GM21723 (cell line): Measurements from ENCODE around the gene ULBP2.
"Not testable (repeated sequence)": the region's sequence is repeated elsewhere in the genome, so short reads cannot be mapped to it uniquely, and the experiment has no call there.

ENCODE experiments used
- ATAC-seq: cut with Tn5 transposase; IDR thresholded peaks from one replicate; pipeline ENCODE4 v1.9.1; 2021; ENCODE audit warnings: mild to moderate bottlenecking, moderate library complexity; ENCODE audit not compliant: unreplicated experiment

The ULBP2 gene

DNA sequence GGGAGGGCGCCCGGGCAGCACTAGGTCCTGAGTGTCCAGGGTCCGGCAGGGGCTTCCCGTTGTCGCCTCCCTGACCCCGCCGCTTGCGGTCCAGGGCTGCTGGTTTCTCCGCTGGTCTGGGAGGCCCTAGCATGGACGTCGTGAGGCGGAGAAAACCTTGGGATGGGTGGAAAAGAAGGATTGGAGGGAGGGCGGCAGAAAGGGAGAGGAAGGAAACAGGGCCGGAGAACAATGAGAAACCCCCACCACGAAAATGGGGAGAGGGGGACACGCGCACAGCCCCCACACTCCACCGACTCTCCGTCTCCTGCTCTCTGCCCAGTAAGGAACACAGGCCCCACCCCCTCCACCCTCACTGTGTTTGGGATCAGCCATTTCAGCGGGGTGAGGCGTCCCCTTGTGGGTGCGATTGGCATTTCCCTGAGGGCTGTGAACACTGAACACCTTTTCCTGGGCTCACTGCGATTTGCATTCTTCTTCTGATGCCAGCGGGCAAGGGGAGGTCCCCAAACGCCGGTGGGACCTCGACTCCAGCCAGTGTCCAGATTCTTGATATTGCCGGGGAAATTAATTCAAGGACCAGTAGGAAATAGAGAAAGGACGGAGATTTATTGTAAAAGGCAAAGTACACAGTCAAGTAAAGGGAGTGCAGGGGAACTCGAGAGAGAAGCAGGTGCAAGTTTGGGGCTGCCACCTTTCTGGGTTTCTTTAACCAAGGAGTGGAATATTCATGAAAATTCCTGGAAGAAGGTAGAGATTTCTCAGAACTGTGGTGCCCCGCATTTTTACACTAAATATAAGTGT, 15.6 kb upstream of the ULBP2 start:
- peak; percentile 70 for ATAC-seq

DNA sequence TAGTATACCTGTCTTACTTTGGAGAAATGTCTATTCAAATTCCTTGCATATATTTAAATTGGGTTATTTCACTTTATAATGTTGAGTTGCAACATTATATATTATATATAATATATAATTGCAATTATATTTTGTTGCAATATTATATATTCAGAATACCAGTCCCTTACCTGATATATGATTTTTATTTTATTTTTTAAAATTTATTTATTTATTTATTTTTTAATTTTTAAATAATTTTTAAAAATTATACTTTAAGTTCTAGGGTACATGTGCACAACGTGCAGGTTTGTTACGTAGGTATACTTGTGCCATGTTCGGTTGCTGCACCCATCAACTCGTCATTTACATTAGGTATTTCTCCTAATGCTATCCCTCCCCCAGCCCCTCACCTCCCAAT, 14.8 kb upstream of the ULBP2 start:
- ATAC-seq: not testable (repeated sequence)

DNA sequence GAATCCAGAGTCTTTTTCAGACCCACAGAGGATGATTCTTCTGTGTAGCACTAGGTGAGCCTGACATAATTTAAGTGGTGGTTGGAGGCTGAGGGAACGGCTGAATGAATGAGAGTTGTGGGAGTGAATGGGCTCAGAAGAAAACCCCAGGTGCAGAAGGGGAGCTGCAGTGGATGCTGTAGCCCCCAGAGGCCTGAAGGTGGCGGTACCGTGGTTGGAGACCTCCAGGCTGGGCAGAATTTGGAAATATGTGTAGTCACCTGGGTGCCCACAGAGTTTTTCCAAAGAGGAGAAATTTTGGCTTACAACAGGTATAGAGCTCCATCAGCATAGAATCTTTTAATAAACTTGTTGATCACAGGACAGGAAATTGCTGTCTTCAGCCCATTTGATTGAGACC, 12.4 kb upstream of the ULBP2 start:
- no peak for ATAC-seq

DNA sequence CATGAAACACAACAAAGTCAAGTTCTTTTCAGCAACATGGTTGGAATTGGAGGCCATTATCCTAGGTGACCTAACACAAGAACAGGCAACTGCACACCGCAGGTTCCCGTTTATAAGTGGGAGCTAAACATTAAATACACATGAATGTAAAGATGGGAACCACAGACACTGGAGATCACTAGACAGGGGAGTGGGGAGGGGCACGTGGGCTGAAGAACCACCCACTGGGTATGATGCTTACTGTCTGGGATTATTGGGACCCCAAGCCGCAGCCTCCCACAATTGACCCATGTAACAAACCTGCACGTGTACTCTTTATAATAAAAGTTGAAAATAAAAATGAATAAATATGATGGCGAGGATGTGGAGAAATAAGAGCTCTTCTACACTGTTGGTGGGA, 10.3 kb upstream of the ULBP2 start:
- ATAC-seq: no peak

DNA sequence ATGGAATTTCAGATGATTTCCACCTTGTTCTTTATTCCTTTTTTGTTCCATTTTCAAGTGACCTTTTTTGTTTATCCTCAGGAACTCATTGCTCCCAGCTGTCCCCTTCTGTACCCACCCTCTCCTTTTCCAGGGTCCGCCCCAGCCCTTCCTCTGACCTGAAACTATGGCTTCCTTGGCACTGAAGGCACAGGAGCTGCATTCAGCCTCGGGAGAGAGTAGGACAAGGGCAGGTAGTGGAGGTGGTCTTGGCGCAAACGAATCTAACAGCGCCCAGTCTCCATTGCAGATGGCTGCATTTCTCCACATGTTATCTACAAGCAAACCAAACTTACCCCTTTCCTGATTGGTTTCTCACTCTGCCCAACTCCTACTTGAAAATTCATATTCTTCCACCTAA, 8.8 kb upstream of the ULBP2 start:
- ATAC-seq: no peak

DNA sequence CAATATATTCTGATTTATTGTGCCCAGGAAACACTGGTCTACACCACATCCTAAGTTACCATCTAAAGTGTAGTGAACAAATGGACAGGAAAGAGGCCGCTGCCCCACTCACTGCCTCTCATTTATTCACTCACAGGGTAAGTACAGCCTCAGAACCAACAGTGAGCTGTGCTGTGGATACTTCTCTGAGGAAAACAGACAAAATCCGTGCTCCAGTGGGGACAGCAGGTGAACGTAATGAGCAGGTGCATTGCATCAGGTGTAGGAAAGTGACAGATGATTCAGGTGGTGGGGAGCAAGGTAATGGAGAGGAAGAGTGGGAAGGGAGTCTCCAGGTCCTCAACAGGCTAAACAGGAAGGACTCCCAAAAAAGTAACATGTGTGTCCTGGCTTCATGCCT, 8.4 kb upstream of the ULBP2 start:
- ATAC-seq: no peak

DNA sequence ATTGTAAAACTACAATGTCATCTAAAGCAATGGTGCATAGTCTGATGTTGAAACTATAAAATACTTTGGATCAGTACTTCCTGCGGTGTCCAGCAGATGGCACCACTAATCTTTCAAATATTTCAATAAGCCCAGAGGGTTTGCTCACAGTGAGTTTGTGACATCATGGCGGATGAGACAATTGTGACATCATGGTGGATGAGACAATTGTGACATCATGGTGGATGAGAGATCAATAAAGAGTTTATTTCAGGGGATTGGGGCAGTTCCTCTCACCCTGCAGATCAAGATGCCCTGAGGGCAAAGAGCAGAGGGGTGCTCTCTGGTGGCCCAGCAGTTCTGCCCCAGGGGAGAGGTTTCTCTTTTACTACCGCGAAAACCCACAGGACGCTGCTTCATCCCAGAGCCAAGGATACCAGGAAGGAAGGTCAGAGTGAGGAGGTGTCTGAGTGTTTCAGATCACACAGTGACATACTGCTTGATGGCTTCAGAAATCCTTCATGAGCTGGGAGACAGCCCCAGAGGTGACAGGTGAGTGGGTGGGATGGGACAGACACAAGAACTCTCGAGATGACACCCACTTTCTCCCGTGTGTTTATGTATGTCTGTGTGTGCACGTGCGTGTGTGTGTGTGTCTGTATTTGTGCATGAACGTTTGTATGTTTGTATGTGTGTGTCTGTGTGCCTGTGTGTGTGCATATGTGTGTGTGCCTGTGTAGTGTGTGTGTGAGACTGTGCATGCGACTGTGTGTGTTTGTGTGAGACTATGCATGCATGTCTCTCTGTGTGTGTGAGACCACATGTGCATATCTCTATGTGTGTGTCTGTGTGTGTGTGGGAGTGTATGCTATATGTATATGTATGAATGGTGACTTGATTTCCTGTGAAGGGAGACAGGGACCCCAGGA, 7.3 kb upstream of the ULBP2 start:
- ATAC-seq: no peak

DNA sequence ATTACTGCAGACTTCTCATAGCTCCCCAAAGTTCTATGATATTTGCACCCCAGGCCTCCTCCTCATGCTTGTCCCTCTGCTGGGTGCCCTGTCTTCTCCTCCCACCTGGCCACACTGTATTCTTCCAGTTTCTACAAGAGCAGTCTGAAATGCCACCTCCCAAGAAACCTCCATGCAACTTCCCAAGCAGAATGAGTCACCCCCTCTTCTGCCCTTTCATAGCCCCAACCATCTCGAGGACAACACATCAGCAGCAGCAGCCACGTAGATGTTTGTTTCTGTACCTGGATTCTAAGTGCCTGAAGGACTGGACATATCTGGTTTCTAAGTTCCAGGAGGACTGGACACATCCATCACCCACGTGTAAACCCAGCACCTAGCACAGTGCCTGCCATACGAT, 6.6 kb upstream of the ULBP2 start:
- ATAC-seq: no peak

DNA sequence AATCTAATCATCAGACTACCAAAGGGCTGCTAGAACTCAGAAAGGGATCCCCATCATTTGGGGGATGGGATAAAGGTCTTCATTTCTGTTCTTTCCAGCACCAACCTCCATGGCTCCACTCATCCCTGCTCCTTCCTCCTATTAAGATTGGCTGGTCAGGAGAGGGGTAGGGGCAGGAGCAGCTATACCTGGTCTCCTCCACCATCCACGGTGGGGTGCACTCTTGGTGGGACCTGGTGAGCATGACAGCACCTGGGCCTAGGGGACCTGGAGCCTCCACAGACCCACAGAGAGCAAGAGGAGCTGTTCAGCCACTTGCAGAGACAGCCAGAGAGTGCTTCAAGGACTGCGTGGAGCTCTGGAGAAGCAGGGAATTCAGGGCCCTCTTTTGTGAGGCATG, 6.1 kb upstream of the ULBP2 start:
- ATAC-seq: no peak

DNA sequence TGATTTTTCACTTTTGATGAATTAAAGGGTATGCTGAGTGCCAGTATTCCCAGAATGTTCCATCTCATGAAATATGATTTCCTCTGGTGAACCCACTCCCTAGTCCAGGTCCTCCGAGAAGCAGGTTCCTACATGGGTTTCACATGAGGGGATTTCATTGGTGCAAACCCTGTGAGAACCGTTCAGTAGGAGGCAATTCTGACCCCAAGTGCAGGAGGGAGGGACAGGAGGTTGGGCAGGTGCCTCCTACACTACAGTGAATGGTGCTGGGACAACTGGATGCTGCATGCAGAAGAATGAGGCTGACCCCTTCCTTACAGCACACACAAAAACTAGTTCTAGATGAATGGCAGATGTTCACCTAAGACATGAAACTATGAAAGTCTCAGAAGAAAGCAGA, 5.1 kb upstream of the ULBP2 start:
- ATAC-seq: no peak

DNA sequence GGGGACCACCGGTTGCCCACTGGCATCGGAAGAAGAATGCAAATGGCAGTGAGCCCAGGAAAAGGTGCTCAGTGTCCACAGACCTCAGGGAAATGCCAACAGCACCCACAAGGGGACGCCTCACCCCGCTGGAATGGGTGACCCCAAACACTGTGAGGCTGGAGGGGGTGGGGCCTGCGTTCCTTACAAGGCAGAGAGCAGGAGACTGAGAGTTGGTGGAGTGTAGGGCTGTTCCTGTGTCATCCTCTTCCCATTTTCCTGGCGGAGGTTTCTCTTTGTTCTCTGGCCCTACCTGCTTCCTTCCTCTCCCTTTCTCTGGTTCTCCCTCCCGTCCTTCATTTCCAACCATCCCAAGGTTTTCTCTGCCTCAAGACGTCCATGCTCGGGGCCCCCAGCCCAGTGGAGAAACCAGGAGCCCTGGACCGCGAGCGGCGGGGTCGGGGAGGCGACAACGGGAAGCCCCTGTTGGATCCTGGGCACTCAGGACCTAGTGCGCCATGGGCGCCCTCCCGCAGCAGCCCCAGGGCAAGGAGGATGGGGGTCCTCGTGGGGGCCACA, 3.7 kb upstream of the ULBP2 start:
- ATAC-seq: not testable (repeated sequence)

DNA sequence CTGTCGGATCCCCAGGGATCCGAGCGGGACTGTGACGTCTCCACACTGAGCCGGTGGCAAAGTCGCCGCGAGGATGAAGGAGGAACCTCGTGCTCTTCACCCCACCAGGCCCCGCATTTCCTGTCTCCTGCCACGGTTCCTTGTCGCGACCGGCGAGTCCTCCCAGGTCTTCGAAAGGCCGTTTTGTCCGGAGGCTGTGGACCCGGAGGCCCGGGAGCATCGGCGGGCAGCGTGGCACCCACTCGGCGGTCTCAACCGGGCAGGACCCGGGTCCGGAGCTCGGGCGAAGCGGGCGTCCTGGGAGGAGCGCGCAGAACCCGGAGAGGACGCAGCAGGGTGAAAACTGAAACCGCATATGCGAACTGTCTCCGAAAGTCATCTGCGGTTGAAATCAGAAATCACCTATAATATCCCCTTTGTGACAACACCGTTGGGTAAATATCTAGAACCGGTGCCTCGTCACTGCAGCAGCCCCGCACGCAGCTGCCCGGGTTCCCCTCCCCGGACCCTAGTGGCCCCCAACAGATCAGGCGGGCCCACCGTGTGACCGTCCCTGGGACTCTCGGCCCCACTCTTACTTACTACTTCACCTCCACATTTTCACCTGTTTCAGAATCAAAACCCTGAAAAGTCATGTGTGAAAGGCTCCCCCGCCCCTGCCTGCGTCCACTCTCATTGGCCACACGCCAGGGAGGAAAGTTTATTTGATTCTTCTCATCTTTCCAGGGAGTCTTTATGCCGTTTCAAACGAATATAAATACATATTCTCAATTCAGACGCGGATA, 3.1 kb upstream of the ULBP2 start:
- peak; percentile 83 for ATAC-seq

DNA sequence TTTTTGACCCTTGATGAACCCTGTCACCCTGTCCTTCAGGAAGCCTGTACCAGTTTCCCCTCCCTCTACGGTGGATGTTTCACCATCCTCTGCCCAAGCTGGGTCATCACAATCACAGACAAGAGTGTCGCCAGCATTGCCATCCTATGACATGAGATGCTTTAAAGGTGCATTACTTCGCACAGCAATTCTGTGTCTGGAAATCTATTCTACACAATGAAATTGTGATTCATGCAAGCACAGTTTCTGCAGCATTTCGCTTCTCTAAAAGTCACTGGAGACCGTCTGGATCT, 2.5 kb upstream of the ULBP2 start:
- ATAC-seq: no peak

DNA sequence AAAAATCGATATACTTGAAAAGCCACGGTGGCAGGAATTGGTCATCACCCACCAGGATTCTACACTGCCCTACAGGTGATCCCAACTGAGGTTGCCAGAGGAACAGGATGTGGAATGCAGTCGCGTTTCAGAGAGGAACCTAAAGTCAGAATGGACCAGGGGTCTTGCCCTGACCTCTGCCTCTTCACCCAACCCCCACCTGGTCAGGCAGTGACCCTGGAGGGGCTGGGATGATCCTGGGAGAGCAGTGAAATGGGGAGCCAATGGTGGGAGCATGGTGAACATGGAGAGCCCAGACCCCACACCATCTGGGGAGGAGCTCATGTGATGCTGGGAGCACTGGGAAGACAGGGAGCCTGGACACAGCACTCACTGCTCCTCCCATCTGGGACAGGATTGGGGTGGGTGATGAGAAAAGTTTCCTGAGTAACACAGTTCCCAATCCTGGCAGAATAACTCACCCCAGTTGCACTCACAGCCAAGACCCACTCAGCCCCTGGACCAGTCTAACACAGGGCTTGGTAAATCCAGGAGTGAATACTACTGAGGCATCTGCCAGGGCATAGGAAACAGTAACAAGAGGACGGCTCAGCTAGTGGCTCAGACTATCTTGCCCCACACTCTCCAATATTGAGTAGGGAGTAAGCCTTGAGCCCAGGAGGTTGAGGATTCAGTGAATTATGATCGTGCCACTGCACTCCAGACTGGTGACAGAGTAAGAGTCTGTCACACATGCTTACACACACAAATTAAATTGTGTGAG, 1.7 kb upstream of the ULBP2 start:
- ATAC-seq: no peak

DNA sequence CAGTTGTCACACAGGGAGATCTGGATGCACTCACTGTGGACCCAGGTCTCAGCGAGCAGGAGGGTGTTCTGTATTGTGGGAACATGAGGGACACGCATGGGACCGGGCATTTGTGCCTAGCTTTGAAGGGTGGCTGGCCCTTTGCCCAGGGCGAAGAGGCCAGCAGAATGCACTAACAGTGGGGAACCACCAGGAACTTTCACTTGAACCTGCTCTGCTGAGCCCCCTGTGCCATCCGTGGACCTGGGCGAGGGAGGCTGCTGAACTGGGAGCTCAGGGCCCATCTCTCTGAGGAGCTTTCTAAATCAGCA, 1.2 kb upstream of the ULBP2 start:
- no peak for ATAC-seq

DNA sequence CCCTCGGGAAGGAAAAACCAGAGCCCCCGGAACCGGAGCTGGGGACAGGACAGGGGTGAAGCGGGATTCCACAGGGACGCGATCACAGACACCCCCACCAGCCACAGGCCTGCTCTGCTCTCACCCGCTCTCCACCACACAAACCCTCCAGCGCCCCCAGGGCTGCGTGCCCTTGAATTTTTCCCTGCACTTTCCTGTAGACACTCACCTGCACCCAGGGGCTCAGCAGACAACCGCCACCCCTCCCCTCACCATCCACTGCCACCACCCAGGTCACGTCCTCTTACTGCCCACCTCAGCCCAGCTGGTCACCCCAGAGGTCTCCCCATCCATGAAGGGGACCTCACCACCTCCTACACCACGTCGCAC, 631 bp downstream of the ULBP2 start:
- ATAC-seq: no peak

DNA sequence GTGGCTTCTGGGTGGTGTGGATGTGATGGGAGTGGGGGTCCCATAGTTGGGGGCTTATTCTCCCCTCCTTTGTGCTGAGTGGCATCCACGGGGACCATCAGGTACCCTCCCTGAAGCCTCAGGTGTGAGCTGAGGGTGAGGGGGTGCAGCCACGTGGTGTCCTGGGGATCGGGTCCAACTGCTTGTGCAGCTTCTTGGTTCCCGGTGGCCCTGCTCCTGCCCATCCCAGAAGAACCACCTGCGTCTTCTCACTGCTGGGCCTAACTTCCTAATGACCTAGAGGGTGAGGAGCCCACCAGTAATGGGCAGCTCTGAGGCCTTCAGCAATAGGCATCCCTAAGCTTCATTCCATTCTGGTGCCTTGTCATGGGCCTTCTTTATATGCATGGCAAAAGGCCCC, 1.5 kb downstream of the ULBP2 start:
- not testable (repeated sequence) for ATAC-seq

DNA sequence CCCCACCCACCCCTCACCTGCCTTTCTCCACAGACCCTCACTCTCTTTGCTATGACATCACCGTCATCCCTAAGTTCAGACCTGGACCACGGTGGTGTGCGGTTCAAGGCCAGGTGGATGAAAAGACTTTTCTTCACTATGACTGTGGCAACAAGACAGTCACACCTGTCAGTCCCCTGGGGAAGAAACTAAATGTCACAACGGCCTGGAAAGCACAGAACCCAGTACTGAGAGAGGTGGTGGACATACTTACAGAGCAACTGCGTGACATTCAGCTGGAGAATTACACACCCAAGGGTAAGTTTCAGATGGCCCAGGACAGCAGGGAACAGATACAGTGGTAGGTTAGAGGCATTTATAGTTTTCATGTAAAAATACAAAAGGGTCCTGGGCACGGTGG, 3.5 kb downstream of the ULBP2 start:
- not testable (repeated sequence) for ATAC-seq

DNA sequence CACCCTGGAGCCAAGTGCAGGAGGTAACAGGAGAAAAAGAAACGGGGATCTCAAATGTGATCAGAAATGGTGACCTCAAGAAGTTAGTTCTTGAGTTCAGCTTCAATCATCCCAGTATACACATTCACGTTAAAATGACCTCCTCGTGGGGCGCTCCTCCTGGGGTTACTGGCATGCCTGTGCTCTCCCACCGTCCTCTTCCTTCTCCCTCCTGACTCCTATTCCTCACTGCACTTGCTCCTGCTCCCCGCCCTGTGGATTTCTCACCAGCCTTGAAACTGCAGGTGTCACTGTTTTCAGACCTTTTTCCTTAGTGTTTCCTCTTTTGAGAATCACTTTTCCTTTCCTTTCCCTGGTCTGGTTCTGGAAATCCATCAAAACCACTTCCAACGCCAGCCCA, 4.8 kb downstream of the ULBP2 start:
- ATAC-seq: not testable (repeated sequence)

DNA sequence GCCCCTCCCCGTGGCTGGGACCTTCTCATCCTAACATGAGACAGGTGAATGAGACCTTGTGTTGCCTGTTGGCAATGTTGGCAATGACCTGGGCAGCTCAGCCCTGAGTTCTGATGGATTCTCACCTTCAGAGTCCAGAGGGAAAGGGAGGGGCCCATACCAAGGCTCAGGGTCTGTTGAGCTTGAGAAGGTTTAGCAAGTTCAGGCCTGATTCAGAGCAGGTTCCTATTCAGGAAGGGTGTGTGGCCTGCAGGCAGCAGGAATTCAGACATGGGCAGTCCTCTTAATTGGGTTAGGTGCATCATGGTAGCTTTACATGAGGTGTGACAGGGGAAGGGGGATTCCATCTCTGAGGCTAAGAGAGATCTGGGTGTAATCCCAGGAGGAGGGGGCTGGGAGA, 5.7 kb downstream of the ULBP2 start:
- ATAC-seq: not testable (repeated sequence)

DNA sequence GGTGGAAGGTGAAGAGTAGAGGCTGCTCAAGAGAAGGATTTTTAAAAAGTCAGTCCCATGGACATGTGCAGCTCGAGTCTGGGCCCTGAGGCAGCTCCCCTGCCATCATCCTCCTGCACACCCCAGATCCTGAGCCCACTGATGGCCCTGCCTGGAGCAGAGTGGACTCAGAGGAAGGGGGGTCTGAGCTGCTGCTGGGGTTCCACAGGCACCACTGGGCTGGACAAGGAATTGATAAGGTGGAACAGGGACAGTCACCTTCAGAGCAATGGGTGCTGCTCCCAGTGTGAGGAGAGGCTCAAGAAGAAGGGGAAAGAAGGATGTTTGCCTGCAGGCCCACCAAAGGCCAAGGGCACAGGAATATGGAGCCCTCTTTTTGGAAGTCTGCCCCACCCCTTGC, 6.2 kb downstream of the ULBP2 start:
- no peak for ATAC-seq
